ENCODE results near the gene EMC8.

- TF ChIP-seq CTCF (optimal IDR thresholded peaks at IDR 0.05 in 1 of 3, IDR thresholded peaks at IDR 0.05 in 1 of 3, conservative IDR thresholded peaks at IDR 0.05 in 1 of 3; ENCODE audit: extremely low read depth in 1 of 3, insufficient read depth in 2 of 3, low read length in 3 of 3) (no peak), EZH2 (IDR thresholded peaks at IDR 0.05; ENCODE audit: low read length) (no peak)
Observed at GRCh38 chr16:85819771-85820170, 20.4 kb upstream of the EMC8 start.
